GM21447 (cell line): ENCODE results near the gene GDPGP1.
"Not testable (repeated sequence)": the region's sequence is repeated elsewhere in the genome, so short reads cannot be mapped to it uniquely, and the experiment has no call there.

Source experiments
- ATAC-seq: cut with Tn5 transposase; IDR thresholded peaks from one replicate; pipeline ENCODE4 v1.9.1; 2021; ENCODE audit not compliant: unreplicated experiment

Gene GDPGP1

DNA sequence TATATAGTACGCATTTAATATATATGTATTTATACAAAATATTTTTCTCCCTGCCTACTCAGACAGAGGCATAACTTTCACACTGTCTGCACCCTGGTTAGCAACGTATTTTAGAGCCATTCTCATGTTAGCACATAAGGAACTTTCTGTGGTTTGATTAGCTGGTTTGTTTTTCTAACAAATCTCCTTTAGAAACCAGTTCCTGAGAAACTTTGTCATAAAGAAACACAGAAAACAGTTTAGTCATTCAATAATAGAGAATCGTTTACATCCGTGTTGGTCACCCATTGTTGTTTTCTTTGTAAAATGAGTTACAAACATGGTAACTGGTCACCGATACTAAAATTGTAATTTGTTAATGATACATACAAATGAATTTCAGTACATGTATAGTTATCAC is 25.5 kb downstream of the GDPGP1 start:
- ATAC-seq = peak; percentile 80

- not testable (repeated sequence) for ATAC-seq
Observed at GRCh38 chr15:90260731-90261130, 26.7 kb downstream of the GDPGP1 start.

DNA sequence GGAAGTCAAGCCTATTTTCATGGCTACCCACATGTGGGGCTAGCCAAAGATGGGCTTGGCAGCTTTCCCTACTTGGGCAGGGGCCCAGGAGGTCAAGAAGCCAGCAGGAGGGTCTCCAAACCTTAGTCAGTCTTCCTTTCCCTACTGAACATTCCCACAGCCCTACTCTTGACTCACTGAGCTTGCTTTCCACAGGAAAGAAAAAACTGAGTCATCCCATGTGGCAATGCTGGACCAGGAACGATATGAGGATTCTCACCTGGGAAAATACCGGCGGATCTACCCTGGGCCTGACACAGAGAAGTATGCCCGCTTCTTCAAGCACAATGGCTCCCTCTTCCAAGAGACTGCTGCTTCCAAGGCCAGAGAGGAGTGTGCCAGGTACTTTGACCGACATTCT is 27.8 kb downstream of the GDPGP1 start:
- no peak for ATAC-seq

GRCh38 chr15:90262426-90262825 is 28.4 kb downstream of the GDPGP1 start:
- ATAC-seq = no peak

DNA sequence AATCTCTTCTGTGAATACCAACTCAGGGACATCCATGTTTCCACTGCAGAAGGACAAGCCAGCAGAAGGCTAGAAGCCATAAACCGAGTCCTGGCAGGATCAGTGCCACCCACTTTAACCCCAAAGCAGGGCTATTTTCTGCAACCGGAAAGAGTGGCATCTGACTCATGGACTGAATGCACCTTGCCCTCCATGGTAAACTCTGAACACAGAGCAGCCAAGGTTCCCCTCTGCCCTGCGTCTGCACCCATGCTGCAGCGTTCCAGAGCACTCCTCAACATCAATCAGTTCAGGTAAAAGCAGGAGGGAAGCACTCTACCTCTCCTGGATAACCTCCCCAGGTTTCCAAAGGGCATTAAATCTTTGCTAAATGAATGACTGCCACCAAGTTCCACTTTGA is 30.7 kb downstream of the GDPGP1 start:
- ATAC-seq = no peak

GRCh38 chr15:90265271-90266060 is 31.5 kb downstream of the GDPGP1 start, which contains the start of gene NGRN:
TSS of gene NGRN (plus strand) at chr15:90265672. CDS start at chr15:90265713, 41 bp downstream.
- ATAC-seq = peak; percentile 90

DNA sequence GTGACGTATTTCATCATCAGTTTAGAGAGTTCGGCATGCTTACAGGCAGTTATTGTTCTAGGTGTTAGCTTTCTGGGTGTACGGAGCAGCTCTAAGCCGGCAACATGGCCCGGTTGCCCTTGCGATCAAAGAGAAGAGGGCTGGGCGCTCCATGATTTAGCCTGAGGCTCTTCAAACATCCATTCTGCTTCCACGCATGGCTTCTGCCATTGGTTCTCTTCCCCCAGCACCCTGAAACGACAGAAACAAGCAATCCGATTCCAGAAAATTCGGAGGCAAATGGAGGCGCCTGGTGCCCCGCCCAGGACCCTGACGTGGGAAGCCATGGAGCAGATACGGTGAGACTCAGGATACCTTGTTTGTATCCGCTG is 32.0 kb downstream of the GDPGP1 start:
- ATAC-seq = peak; percentile 5

- no peak for ATAC-seq
Observed at GRCh38 chr15:90266485-90266884, 32.5 kb downstream of the GDPGP1 start.

- ATAC-seq = no peak
Observed at GRCh38 chr15:90268415-90268814, 34.4 kb downstream of the GDPGP1 start.

DNA sequence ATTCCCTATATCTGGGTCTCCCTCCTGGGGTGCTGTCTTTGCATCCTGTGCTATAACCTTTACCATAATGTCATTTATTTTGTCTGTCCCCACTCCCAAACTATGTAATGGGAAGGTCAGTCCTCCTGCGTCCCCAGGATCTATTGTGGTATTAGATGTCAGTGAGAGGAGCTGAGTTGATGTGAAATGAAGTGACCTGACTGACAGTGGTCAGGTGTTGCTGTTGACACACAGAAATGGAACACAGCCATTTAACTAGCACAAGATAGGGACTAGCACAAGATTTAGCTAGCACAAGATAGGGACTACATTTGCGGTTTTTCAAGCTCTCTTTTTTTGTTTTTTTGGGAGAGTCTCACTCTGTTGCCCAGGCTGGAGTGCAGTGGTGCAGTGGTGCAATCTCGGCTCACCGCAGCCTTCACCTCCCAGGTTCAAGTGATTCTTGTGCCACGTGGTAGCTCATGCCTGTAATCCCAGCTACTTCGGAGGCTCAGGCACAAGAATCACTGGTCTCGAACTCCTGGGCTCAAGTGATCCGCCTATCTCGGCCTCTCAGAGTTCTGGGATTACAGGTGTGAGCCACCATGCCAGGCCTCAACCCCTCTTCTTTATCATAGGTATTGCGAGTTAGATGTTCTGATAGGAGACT is 36.6 kb downstream of the GDPGP1 start:
- ATAC-seq = no peak

- ATAC-seq = no peak
Observed at GRCh38 chr15:90271459-90272166, 37.6 kb downstream of the GDPGP1 start.

- not testable (repeated sequence) for ATAC-seq
Observed at GRCh38 chr15:90278467-90278866, 44.5 kb downstream of the GDPGP1 start.

DNA sequence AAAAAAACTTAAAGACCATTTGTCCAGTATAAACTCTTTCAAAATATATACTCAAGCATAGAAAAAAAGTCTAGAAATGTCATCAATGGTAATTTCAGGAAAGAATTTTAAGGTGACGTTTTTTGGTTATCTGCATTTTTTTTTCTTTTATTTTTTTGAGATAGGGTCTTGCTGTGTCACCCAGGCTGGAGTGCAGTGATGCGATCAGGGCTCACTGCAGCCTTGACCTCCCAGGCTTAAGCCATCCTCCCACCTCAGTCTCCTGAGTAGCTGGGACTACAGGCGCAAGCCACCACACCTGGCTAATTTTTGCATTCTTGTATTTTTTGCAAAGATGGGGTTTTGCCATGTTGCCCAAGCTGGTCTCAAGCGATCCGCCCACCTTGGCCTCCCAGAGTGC is 46.7 kb downstream of the GDPGP1 start:
- not testable (repeated sequence) for ATAC-seq

- ATAC-seq = not testable (repeated sequence)
Observed at GRCh38 chr15:90281637-90282036, 47.6 kb downstream of the GDPGP1 start.

DNA sequence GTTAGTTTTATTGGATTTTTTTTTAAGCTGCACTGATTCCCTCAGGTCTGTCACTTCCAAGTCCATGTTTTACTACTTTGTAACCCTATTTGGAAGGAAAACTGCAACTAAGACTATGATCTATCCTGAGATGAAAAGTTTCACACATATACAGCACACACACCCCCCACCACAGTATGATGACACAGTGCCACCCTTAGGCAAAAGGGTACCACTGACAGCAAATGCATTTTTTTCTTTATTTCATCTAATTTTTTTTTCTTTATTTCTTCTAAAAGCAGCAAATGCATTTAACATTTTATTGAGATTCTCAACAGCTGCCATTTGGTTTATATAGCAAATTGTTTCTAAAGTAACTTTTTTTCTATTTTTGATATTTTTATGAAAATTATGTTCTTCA is 52.7 kb downstream of the GDPGP1 start:
- no peak for ATAC-seq

DNA sequence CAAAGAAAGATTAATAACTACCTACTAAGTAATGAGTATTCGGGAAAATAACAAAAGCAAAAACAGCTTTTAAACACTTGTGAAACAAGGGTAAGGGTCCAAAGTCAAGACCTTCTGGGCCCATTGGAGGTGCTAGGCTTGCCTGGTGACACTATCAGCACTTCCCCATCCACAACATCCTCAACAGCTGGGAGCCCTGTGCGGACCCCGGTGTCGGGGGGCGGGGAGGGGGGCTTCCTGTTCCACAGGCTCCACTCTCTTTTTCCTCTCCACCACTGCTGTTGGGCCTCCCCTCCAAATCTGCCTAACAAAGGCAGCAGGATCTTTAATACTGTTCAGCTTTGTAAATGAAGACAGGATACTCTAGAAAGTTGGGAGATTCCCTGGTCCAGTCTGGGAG is 53.1 kb downstream of the GDPGP1 start:
- no peak for ATAC-seq

DNA sequence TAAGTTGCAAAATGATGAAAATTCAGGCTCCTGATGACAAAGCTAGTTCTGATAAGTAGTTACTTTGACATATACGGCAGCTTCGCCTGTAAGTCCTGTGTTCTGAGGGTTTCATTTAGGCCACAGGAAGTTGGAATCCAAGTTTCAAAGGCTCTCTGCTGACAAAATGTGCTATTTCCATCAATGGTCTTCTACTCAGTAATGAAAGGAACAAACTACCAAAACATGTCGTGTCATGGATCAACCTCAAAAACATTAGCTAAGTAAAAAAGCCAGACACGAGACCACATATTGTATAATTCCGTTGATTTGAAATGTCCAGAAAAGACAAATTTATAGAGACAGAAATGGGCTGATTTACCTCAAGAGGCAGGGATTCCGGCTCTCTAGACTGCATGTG is 53.9 kb downstream of the GDPGP1 start:
- ATAC-seq = no peak

GRCh38 chr15:90291679-90292356 is 57.8 kb downstream of the GDPGP1 start:
- ATAC-seq = no peak

- ATAC-seq = not testable (repeated sequence)
Observed at GRCh38 chr15:90293040-90293810, 59.2 kb downstream of the GDPGP1 start.

GRCh38 chr15:90294159-90294558 is 60.1 kb downstream of the GDPGP1 start:
- no peak for ATAC-seq
